Parathyroid adenoma (tissue), 2 donors: ENCODE measurements around the gene SEC62.

ENCODE experiments used
- H2AFZ ChIP-seq: fragments of 300-600 bp; sonication (generic); one replicate; pipeline ENCODE4 v1.7.0; 2017; ENCODE audit warnings: antibody characterized with exemption, mild to moderate bottlenecking
- H3K27ac ChIP-seq: fragments of 300-600 bp; sonication (generic); one replicate; pipeline ENCODE4 v1.7.0; 2017
- H3K27me3 ChIP-seq: fragments of 300-600 bp; sonication (generic); one replicate; pipeline ENCODE4 v1.7.0; 2017; ENCODE audit warnings: low read length; ENCODE audit not compliant: control insufficient read depth, insufficient read depth
- H3K36me3 ChIP-seq: fragments of 300-600 bp; sonication (generic); one replicate; pipeline ENCODE4 v1.7.0; 2017; ENCODE audit warnings: low read length; ENCODE audit not compliant: control insufficient read depth, insufficient read depth
- H3K4me1 ChIP-seq: fragments of 300-600 bp; sonication (generic); one replicate; pipeline ENCODE4 v1.7.0; 2017; ENCODE audit warnings: control low read depth
- H3K4me2 ChIP-seq: fragments of 300-600 bp; sonication (generic); one replicate; pipeline ENCODE4 v1.7.0; 2017; ENCODE audit warnings: low read length
- H3K4me3 ChIP-seq: fragments of 300-600 bp; sonication (generic); one replicate; pipeline ENCODE4 v1.7.0; 2017; ENCODE audit warnings: low read depth, low read length
- H3K79me2 ChIP-seq: fragments of 300-600 bp; sonication (generic); one replicate; pipeline ENCODE4 v1.7.0; 2017; ENCODE audit warnings: control low read depth
- H3K9ac ChIP-seq: fragments of 300-600 bp; sonication (generic); one replicate; pipeline ENCODE4 v1.7.0; 2017; ENCODE audit warnings: mild to moderate bottlenecking
- H3K9me3 ChIP-seq: fragments of 300-600 bp; sonication (generic); one replicate; pipeline ENCODE4 v1.7.0; 2017; ENCODE audit warnings: low read length; ENCODE audit not compliant: control insufficient read depth
- TF ChIP-seq, protein P1 (sequence below): fragments of 300-600 bp; sonication (generic); IDR thresholded peaks from one replicate; pipeline ENCODE4 v1.7.0; 2017; ENCODE audit warnings: antibody characterized with exemption, mild to moderate bottlenecking
- donor health status: primary hyperparathyroidism.

The SEC62 gene

DNA sequence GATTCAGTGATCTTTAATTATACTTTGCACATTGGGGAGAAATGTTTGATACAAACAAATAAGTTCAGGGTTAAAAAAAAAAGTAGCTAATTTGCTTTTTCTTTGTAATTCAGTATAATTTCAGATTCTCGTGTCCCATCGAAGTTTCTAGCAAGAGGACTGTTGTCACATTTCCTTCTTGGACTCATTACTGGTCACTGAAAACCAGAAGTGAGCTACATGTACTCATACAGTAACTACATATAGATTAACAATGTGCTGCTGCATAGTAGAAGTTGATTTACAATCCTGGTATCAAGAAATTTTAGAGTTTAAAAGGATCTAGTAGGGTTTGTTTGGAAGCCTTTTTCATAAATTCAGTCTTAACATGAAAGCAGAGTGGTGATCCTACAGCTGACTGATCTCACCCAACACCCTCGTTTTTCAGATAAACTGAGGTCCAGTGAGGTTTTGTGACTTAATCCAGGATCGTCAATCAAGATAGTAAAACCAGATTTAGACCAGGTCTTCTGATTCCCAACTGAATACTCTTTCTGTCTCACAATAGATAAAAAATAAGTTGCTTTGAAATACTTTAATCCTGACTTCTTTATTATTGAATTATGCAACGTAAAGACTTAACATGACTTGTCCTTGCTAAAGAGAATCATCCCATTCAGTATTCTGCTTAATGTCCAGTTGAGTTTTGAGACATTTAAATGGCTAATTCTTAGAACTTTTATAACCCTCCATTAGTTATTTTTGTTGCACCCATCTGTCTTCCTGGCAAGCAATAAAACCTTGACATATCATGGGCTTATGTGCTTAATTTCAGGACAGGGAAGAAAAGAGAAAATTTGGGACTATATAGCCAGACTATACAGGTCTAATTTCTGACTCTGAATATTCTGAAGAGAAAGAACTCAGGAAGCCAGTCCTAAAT, 2.8 kb downstream of the SEC62 start:
- Histone ChIP-seq H3K79me2 (peaks cover 33% of the 10 kb centered on the region), H3K27ac (no peak overlapping the region), H3K9ac (no peak overlapping the region), H3K4me1 (peaks cover 11% of the 10 kb centered on the region), H3K9me3 (no peaks in the 10 kb centered on the region), H2AFZ (no peak overlapping the region), H3K4me2 (no peak overlapping the region), H3K36me3 (no peaks in the 10 kb centered on the region), H3K27me3 (no peaks in the 10 kb centered on the region), H3K4me3 (no peak overlapping the region)
- TF ChIP-seq, protein P1, sequence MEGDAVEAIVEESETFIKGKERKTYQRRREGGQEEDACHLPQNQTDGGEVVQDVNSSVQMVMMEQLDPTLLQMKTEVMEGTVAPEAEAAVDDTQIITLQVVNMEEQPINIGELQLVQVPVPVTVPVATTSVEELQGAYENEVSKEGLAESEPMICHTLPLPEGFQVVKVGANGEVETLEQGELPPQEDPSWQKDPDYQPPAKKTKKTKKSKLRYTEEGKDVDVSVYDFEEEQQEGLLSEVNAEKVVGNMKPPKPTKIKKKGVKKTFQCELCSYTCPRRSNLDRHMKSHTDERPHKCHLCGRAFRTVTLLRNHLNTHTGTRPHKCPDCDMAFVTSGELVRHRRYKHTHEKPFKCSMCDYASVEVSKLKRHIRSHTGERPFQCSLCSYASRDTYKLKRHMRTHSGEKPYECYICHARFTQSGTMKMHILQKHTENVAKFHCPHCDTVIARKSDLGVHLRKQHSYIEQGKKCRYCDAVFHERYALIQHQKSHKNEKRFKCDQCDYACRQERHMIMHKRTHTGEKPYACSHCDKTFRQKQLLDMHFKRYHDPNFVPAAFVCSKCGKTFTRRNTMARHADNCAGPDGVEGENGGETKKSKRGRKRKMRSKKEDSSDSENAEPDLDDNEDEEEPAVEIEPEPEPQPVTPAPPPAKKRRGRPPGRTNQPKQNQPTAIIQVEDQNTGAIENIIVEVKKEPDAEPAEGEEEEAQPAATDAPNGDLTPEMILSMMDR: no peak

DNA sequence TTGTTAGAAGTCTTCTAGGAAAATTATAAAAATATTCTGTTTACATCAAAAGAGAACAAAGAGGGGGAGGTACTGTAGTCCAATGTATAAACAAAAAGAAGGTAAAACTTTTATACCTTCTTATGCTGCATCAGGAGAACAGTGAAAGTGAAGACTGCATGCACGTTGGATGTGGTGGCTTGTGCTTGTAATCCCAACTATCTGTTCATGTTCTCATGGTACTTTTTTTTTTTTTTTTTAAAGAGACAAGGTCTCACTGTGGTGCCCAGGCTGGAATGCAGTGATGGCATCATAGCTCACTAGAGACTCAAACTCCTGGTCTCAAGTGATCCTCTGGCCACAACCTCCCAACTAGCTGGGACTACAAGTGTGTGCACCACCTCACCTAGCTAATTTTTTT, 4.2 kb downstream of the SEC62 start:
- Histone ChIP-seq H3K27me3 (no peaks in the 10 kb centered on the region), H2AFZ (no peak overlapping the region), H3K4me2 (no peak overlapping the region), H3K27ac (no peak overlapping the region), H3K36me3 (no peaks in the 10 kb centered on the region), H3K9me3 (no peaks in the 10 kb centered on the region), H3K79me2 (peaks cover 33% of the 10 kb centered on the region), H3K4me1 (peaks cover 11% of the 10 kb centered on the region), H3K4me3 (no peak overlapping the region), H3K9ac (no peak overlapping the region)
- TF ChIP-seq, protein P1: no peak

DNA sequence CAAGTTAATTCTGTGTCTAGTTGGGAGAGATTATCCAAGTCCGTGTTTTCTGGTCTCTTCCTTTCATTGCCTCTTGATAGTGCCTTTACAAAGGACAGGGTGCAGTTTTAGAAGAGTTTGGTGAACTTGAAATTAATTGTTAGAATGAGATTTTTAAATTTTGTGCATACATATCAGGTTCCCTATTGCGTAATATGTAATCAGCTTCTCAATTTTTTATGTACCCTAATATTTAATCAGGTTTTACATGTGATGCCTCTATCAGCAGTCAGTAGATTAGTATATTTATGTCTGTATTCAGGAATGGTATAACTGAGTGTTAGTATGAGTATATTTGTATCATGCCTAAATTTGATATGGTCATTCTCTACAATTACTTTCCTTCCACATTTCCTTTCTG, 4.9 kb downstream of the SEC62 start:
- Histone ChIP-seq H2AFZ (no peak overlapping the region), H3K9me3 (no peaks in the 10 kb centered on the region), H3K27ac (no peak overlapping the region), H3K4me1 (peaks cover 11% of the 10 kb centered on the region), H3K79me2 (peaks cover 30% of the 10 kb centered on the region), H3K4me2 (no peak overlapping the region), H3K36me3 (no peaks in the 10 kb centered on the region), H3K4me3 (no peak overlapping the region), H3K27me3 (no peaks in the 10 kb centered on the region), H3K9ac (no peak overlapping the region)
- TF ChIP-seq, protein P1: no peak

DNA sequence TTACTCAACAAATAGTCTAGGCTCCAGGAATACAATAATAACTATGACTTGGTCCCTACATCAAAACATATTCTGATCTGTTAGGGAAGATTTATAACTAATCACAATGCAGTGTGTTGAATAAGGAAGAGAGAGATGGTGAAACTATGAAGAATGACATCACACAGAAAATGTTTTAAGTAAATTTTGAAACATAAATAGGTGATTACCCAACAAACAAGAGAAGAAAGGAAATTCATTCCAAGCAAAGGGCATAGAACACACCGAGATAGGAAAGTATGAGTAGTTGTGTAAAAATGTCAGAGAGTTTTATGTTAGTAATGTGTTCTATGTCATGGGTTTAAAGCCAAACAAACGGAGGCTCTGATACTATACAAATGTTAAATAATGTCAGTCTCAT, 13.4 kb downstream of the SEC62 start:
- H3K36me3 ChIP-seq: no peaks in the 10 kb centered on the region
- H3K4me1 ChIP-seq: no peaks in the 10 kb centered on the region
- no peak overlapping the region for H3K27ac ChIP-seq
- TF ChIP-seq, protein P1: no peak
- H2AFZ ChIP-seq: no peak overlapping the region
- peaks cover 3% of the 10 kb centered on the region for H3K79me2 ChIP-seq
- H3K9me3 ChIP-seq: no peaks in the 10 kb centered on the region
- H3K27me3 ChIP-seq: no peaks in the 10 kb centered on the region
- no peak overlapping the region for H3K9ac ChIP-seq
- no peak overlapping the region for H3K4me2 ChIP-seq
- no peak overlapping the region for H3K4me3 ChIP-seq

DNA sequence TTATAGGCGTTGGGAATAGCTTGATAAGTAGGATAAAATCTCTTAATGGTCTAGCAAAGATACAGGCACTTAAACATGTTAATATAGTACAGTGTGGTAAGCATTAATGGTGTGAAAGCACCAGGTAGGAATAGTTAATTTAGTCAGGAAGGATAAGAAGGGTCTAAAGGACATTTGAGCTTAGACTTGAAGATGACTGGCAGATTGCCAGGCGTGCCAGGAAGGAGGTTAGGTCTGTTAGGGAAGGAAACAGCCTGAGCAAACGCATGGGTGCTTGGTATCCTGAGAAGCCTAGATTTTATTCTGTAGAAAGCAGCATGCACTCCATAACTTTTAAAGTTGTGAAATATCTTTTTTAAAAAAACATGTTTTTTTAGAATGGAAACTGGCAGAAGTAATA, 17.7 kb downstream of the SEC62 start:
- H3K9me3 ChIP-seq: no peaks in the 10 kb centered on the region
- no peak overlapping the region for H3K9ac ChIP-seq
- no peak overlapping the region for H2AFZ ChIP-seq
- H3K27ac ChIP-seq: no peak overlapping the region
- H3K4me2 ChIP-seq: no peak overlapping the region
- no peaks in the 10 kb centered on the region for H3K4me1 ChIP-seq
- H3K27me3 ChIP-seq: no peaks in the 10 kb centered on the region
- no peak overlapping the region for H3K4me3 ChIP-seq
- no peaks in the 10 kb centered on the region for H3K79me2 ChIP-seq
- H3K36me3 ChIP-seq: no peaks in the 10 kb centered on the region
- TF ChIP-seq, protein P1: no peak
